Prostate gland (tissue), 2 donors: ENCODE measurements around the gene CSNK1D.

ENCODE experiments used
- POLR2A ChIP-seq: fragments of 450-650 bp; IDR thresholded peaks from one replicate; pipeline ENCODE4 v1.6.1; 2016; ENCODE audit warnings: antibody characterized with exemption, mild to moderate bottlenecking
- TF ChIP-seq, protein P1 (sequence below), 4 experiments: fragments of 200-600 bp in 2 of 4; fragments of 450-650 bp in 2 of 4; sonication (generic) in 2 of 4; IDR thresholded peaks; 1 replicate in 3 of 4; 2 replicates in 1 of 4; pipeline ENCODE4 v1.5.1; 2016 to 2019; ENCODE audit warnings: antibody characterized with exemption in 4 of 4, mild to moderate bottlenecking in 2 of 4, moderate library complexity in 2 of 4

DNA sequence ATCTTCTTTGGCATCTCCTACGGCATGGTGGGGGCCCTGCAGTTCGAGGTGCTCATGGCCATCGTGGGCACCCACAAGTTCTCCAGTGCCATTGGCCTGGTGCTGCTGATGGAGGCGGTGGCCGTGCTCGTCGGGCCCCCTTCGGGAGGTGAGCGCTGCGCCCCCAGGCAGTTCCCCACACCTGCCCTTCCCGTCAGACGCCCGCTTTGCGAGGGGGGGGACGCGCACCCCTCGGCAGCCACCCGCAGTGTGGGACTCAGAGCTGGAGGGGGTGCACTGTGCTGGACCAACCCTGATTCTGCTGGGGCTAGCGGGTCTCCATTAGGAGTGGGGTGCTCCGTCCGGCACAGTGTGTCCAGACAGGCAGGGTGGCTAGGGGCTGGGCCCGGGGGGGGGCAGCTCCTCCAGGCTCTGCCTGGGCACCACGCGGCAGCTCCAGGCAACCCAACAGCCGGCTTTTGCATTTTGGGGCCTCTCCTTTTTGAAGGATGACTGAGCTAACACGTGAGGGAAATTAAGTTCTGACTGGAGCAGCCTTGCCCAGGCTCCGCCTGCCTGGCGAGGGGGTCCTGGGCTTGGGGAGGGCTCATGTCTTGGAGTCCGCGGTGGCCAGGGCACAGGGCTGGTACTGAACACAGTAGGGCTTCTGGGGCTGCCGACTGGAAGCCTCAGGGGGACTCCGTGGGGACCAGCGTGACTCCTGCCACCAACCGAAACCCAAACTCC is 35.6 kb downstream of the CSNK1D start:
- TF ChIP-seq POLR2A: no peak
- TF ChIP-seq, protein P1, sequence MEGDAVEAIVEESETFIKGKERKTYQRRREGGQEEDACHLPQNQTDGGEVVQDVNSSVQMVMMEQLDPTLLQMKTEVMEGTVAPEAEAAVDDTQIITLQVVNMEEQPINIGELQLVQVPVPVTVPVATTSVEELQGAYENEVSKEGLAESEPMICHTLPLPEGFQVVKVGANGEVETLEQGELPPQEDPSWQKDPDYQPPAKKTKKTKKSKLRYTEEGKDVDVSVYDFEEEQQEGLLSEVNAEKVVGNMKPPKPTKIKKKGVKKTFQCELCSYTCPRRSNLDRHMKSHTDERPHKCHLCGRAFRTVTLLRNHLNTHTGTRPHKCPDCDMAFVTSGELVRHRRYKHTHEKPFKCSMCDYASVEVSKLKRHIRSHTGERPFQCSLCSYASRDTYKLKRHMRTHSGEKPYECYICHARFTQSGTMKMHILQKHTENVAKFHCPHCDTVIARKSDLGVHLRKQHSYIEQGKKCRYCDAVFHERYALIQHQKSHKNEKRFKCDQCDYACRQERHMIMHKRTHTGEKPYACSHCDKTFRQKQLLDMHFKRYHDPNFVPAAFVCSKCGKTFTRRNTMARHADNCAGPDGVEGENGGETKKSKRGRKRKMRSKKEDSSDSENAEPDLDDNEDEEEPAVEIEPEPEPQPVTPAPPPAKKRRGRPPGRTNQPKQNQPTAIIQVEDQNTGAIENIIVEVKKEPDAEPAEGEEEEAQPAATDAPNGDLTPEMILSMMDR (IDR thresholded peaks at IDR 0.05): no peak
